SK-N-SH (cell line): Measurements from ENCODE around the gene GULP1. TPM values are rescaled to one million over a fixed set of nuclear protein-coding genes. Genes with fewer than 3 reads are reported as not detected.

Source experiments
- CTCF ChIA-PET: fragments of 300-600, 350-600 bp; formaldehyde crosslinking; extraction: SDS; loops from one replicate; lab custom pipeline; 2021; lab: Yijun Ruan, JAX
- POLR2A ChIA-PET: fragments of 350-600 bp; sonication (Branson Sonifier 250); formaldehyde crosslinking; extraction: SDS; loops from one replicate; lab custom pipeline; 2020; ENCODE audit warnings: antibody characterized with exemption, inconsistent platforms; lab: Yijun Ruan, JAX
- DNase-seq: peaks from one replicate; pipeline ENCODE4 v3.0.0; 2012
- H2AFZ ChIP-seq: fragments of 200-600 bp; sonication (generic); 2 replicates; pipeline ENCODE4 v1.8.1; 2016; ENCODE audit warnings: antibody characterized with exemption, mild to moderate bottlenecking, low read depth
- H3F3A ChIP-seq: fragments of 200-600 bp; sonication (generic); replicated peaks from 2 replicates; pipeline ENCODE3; 2016; ENCODE audit warnings: antibody characterized with exemption, mild to moderate bottlenecking; ENCODE audit not compliant: insufficient read depth
- H3K27ac ChIP-seq, 2 experiments: fragments of 200-500 bp in 1 of 2; fragments of 200-600 bp in 1 of 2; sonication (Bioruptor generic) in 1 of 2; sonication (generic), shearing (Covaris generic) in 1 of 2; 2 replicates each; pipeline versions ENCODE4 v1.5.1 to v1.6.1; 2014 to 2016; ENCODE audit warnings: low read depth in 2 of 2, inconsistent platforms in 1 of 2, low read length in 1 of 2, mild to moderate bottlenecking in 1 of 2, mixed read lengths in 1 of 2
- H3K27me3 ChIP-seq: fragments of 200-600 bp; sonication (generic), shearing (Covaris generic); 2 replicates; pipeline ENCODE4 v1.6.1; 2016; ENCODE audit warnings: mixed run types; ENCODE audit not compliant: insufficient read depth
- H3K36me3 ChIP-seq, 2 experiments: fragments of 200-500 bp in 1 of 2; fragments of 200-600 bp in 1 of 2; sonication (Bioruptor generic) in 1 of 2; sonication (generic) in 1 of 2; replicated peaks in 1 of 2; 2 replicates each; pipeline versions ENCODE3 to v1.5.1; 2014 to 2016; ENCODE audit warnings: low read length in 1 of 2, mild to moderate bottlenecking in 1 of 2; ENCODE audit not compliant: insufficient read depth in 2 of 2, control insufficient read depth in 1 of 2
- H3K4me1 ChIP-seq, 2 experiments: fragments of 200-500 bp in 1 of 2; fragments of 200-600 bp in 1 of 2; sonication (Bioruptor generic) in 1 of 2; sonication (generic), shearing (Covaris generic) in 1 of 2; 2 replicates each; pipeline versions ENCODE4 v1.5.1 to v1.6.1; 2014 to 2016; ENCODE audit warnings: low read depth in 1 of 2, low read length in 1 of 2, mixed run types in 1 of 2; ENCODE audit not compliant: insufficient read depth in 2 of 2, control insufficient read depth in 1 of 2
- H3K4me2 ChIP-seq: fragments of 200-600 bp; sonication (generic), shearing (Covaris generic); 2 replicates; pipeline ENCODE4 v1.6.1; 2017; ENCODE audit warnings: mixed run types
- H3K4me3 ChIP-seq, 2 experiments: fragments of 200-500 bp in 1 of 2; fragments of 200-600 bp in 1 of 2; sonication (Bioruptor generic) in 1 of 2; sonication (generic), shearing (Covaris generic) in 1 of 2; 2 replicates each; pipeline versions ENCODE4 v1.5.1 to v1.8.1; 2014 to 2016; ENCODE audit warnings: low read depth in 2 of 2, inconsistent platforms in 1 of 2, low read length in 1 of 2, mild to moderate bottlenecking in 1 of 2, mixed read lengths in 1 of 2, moderate library complexity in 1 of 2
- H3K79me2 ChIP-seq: fragments of 200-600 bp; sonication (generic); 2 replicates; pipeline ENCODE4 v1.8.1; 2017; ENCODE audit warnings: mild to moderate bottlenecking; ENCODE audit not compliant: insufficient read depth
- H3K9ac ChIP-seq: fragments of 200-600 bp; sonication (generic); 2 replicates; pipeline ENCODE4 v1.6.1; 2017; ENCODE audit warnings: mixed run types
- H3K9me2 ChIP-seq: fragments of 200-600 bp; sonication (generic); 2 replicates; pipeline ENCODE4 v1.6.1; 2017; ENCODE audit warnings: mixed run types
- H3K9me3 ChIP-seq: fragments of 200-600 bp; sonication (generic); 2 replicates; pipeline ENCODE4 v1.6.1; 2017; ENCODE audit warnings: mixed run types, mild to moderate bottlenecking, moderate library complexity
- H4K20me1 ChIP-seq: fragments of 200-600 bp; sonication (generic); 2 replicates; pipeline ENCODE4 v1.6.1; 2017; ENCODE audit warnings: mild to moderate bottlenecking, mixed run types; ENCODE audit not compliant: insufficient read depth
- ELF1 ChIP-seq: IDR thresholded peaks from 2 replicates; pipeline ENCODE4 v1.4.0; 2012
- EP300 ChIP-seq, 2 experiments: IDR thresholded peaks; 2 replicates each; pipeline versions ENCODE4 v1.4.0 to v1.6.1; 2012; ENCODE audit warnings: borderline replicate concordance in 1 of 2, low read depth in 1 of 2, low read length in 1 of 2
- FOXJ3 ChIP-seq: sonication (generic); formaldehyde crosslinking; IDR thresholded peaks from 2 replicates; pipeline ENCODE4 v1.5.1; 2020; ENCODE audit warnings: mild to moderate bottlenecking, missing genetic modification reagents
- FOXM1 ChIP-seq: IDR thresholded peaks from 2 replicates; pipeline ENCODE4 v1.4.0; 2012; ENCODE audit warnings: low read depth, mild to moderate bottlenecking
- GABPA ChIP-seq: IDR thresholded peaks from 2 replicates; pipeline ENCODE4 v1.4.0; 2012; ENCODE audit warnings: low read depth, mild to moderate bottlenecking
- GATA2 ChIP-seq: sonication (generic); formaldehyde crosslinking; IDR thresholded peaks from 2 replicates; pipeline ENCODE4 v1.5.0; 2020; ENCODE audit warnings: mild to moderate bottlenecking, missing genetic modification reagents
- JUND ChIP-seq: IDR thresholded peaks from 2 replicates; pipeline ENCODE4 v1.4.0; 2012
- MEF2A ChIP-seq: IDR thresholded peaks from 2 replicates; pipeline ENCODE4 v1.4.0; 2012; ENCODE audit warnings: low read depth, borderline replicate concordance
- NFIC ChIP-seq: IDR thresholded peaks from 2 replicates; pipeline ENCODE4 v1.4.0; 2012; ENCODE audit warnings: borderline replicate concordance
- NRF1 ChIP-seq: IDR thresholded peaks from 2 replicates; pipeline ENCODE4 v1.6.1; 2012; ENCODE audit warnings: low read depth, mild to moderate bottlenecking, low read length
- RAD21 ChIP-seq: IDR thresholded peaks from 2 replicates; pipeline ENCODE4 v1.6.1; 2012; ENCODE audit warnings: mild to moderate bottlenecking, low read length
- RCOR1 ChIP-seq: fragments of 150-350 bp; IDR thresholded peaks from 2 replicates; pipeline ENCODE4 v1.6.1; 2017; ENCODE audit warnings: antibody characterized with exemption, low read length
- RFX5 ChIP-seq: IDR thresholded peaks from 2 replicates; pipeline ENCODE4 v1.6.1; 2012; ENCODE audit warnings: mild to moderate bottlenecking, improper control_type of control experiment, low read length
- SMC3 ChIP-seq: IDR thresholded peaks from 2 replicates; pipeline ENCODE4 v1.6.1; 2012; ENCODE audit warnings: low read depth, low read length, improper control_type of control experiment
- TAF1 ChIP-seq: IDR thresholded peaks from 2 replicates; pipeline ENCODE4 v1.6.1; 2012; ENCODE audit warnings: low read depth, mild to moderate bottlenecking, low read length, moderate library complexity, borderline replicate concordance
- TCF12 ChIP-seq: IDR thresholded peaks from 2 replicates; pipeline ENCODE4 v1.4.0; 2012
- TEAD4 ChIP-seq: IDR thresholded peaks from 2 replicates; pipeline ENCODE4 v1.4.0; 2012; ENCODE audit warnings: mild to moderate bottlenecking, borderline replicate concordance; ENCODE audit not compliant: insufficient read depth
- WGBS: methylation state at CpG from one replicate; pipeline ENCODE4 v1.1.6; 2017; ENCODE audit warnings: low lambda C conversion rate; 5-methylcytosine and 5-hydroxymethylcytosine counted together
- polyA plus RNA-seq, 3 experiments: library from polyadenylated mRNA; depleted of rRNA; stranded (reverse); fragments of >200 nt; gene quantifications; 2 replicates each; pipeline ENCODE4 v1.2.3, GENCODE V29; 2012
- TF ChIP-seq, protein P1 (sequence below): fragments of 200-600 bp; sonication (generic); IDR thresholded peaks from 2 replicates; pipeline ENCODE4 v1.6.1; 2017; ENCODE audit warnings: antibody characterized with exemption, mild to moderate bottlenecking, moderate library complexity
- TF ChIP-seq, protein P2 (sequence below): IDR thresholded peaks from 2 replicates; pipeline ENCODE4 v1.4.0; 2012; ENCODE audit warnings: low read depth, borderline replicate concordance
- TF ChIP-seq, protein P3 (sequence below): fragments of 150-350 bp; IDR thresholded peaks from 2 replicates; pipeline ENCODE4 v1.6.1; 2016; ENCODE audit warnings: mild to moderate bottlenecking, low read depth, low read length
- TF ChIP-seq, protein P4 (sequence below): fragments of 150-350 bp; IDR thresholded peaks from 2 replicates; pipeline ENCODE4 v1.6.1; 2017; ENCODE audit warnings: antibody characterized with exemption, low read length, low read depth, borderline replicate concordance

Gene GULP1
- polyA plus RNA-seq, 1 of the 3 experiments (the other 2 are of a cell fraction) = 33.8 TPM

DNA sequence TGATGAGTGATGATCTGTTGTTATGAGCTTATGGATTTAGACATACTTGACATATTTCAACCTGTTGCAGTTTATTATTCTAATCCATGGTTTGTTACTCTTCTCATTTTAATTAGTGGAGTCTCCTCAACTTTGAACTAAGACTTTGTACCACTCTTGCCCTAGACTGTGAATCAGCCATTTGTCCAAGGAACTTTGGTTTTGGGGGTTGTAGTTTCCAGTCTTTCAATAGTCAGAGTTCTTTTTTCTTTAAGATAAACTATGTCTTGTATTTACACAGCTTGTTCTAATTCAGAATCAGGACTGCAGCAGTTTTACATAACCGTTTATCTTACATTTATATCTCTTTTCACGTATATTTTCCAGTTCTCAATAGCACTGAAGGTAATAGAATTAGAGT, 133.6 kb downstream of the GULP1 start:
- Histone ChIP-seq H3K9me3 (no peaks in the 10 kb centered on the region), H4K20me1 (no peaks in the 10 kb centered on the region), H3K4me3 (no peak overlapping the region), H3K27me3 (no peaks in the 10 kb centered on the region), H3K4me1 (peaks cover 0 to 13% of the 10 kb centered on the region in 2 experiments; a peak in 2 of 4 replicates), H3K9ac (no peak overlapping the region), H3K4me2 (0 out of 2 replicates have a peak overlapping the region, but pooled peaks have one; percentile 1), H3K27ac (peak overlapping the region; percentile 28 to 39), H3F3A (peaks cover 7% of the 10 kb centered on the region), H3K79me2 (peaks cover 35% of the 10 kb centered on the region), H2AFZ (no peak overlapping the region), H3K9me2 (no peaks in the 10 kb centered on the region), H3K36me3 (peaks cover 0 to 6% of the 10 kb centered on the region in 2 experiments)
- CTCF ChIA-PET = no interaction called here
- WGBS = 23% methylated on average over 2 of the region's 2 CpGs
- POLR2A ChIA-PET = no interaction called here
- DNase-seq = no peak
- TF ChIP-seq JUND (no peak), SMC3 (no peak), NFIC (no peak), TCF12 (peak; percentile 42), NRF1 (no peak), MEF2A (no peak), RAD21 (no peak), RCOR1 (no peak)
- TF ChIP-seq, protein P1, sequence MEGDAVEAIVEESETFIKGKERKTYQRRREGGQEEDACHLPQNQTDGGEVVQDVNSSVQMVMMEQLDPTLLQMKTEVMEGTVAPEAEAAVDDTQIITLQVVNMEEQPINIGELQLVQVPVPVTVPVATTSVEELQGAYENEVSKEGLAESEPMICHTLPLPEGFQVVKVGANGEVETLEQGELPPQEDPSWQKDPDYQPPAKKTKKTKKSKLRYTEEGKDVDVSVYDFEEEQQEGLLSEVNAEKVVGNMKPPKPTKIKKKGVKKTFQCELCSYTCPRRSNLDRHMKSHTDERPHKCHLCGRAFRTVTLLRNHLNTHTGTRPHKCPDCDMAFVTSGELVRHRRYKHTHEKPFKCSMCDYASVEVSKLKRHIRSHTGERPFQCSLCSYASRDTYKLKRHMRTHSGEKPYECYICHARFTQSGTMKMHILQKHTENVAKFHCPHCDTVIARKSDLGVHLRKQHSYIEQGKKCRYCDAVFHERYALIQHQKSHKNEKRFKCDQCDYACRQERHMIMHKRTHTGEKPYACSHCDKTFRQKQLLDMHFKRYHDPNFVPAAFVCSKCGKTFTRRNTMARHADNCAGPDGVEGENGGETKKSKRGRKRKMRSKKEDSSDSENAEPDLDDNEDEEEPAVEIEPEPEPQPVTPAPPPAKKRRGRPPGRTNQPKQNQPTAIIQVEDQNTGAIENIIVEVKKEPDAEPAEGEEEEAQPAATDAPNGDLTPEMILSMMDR = no peak

DNA sequence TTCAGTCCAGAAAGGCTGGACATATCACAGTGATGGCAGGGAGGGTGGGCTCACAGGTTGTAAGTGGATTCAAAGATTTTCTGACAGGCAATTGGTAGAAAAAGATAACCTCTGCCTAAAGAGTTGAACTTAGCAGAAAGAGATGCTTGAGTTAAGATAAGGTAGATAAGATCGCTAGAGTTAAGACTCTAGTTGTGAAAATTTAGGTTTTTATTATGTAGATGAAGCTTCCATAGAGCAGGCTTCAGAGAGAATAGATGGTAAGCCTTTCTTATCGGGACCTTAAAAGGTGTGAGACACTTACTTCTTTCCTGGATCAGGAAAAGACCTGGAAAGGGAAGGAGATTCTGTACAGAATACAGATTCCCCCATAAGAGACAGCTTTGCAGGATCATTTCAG, 134.4 kb downstream of the GULP1 start:
- H3K27ac ChIP-seq = peak overlapping the region in 1 of 2 experiments; percentile 17; a peak in 1 of 4 replicates
- 62% methylated on average over 2 of the region's 2 CpGs for WGBS
- no peaks in the 10 kb centered on the region for H3K9me2 ChIP-seq
- no peaks in the 10 kb centered on the region for H4K20me1 ChIP-seq
- H3K4me3 ChIP-seq = no peak overlapping the region
- H3K9me3 ChIP-seq = no peaks in the 10 kb centered on the region
- DNase-seq = no peak
- H3F3A ChIP-seq = peaks cover 7% of the 10 kb centered on the region
- H3K36me3 ChIP-seq = no peaks in the 10 kb centered on the region
- CTCF ChIA-PET = no interaction called here
- no peak overlapping the region for H3K9ac ChIP-seq
- POLR2A ChIA-PET = interaction anchor here (0.5 kb wide), 1 partner anchor 70 kb away, joined by 3 read pairs; no protein-coding TSS in a partner anchor
- H3K27me3 ChIP-seq = no peaks in the 10 kb centered on the region
- no peak overlapping the region for H2AFZ ChIP-seq
- peaks cover 29% of the 10 kb centered on the region for H3K79me2 ChIP-seq
- no peak overlapping the region for H3K4me2 ChIP-seq
- peaks cover 0 to 13% of the 10 kb centered on the region in 2 experiments; a peak in 2 of 4 replicates for H3K4me1 ChIP-seq
- TF ChIP-seq, protein P2, sequence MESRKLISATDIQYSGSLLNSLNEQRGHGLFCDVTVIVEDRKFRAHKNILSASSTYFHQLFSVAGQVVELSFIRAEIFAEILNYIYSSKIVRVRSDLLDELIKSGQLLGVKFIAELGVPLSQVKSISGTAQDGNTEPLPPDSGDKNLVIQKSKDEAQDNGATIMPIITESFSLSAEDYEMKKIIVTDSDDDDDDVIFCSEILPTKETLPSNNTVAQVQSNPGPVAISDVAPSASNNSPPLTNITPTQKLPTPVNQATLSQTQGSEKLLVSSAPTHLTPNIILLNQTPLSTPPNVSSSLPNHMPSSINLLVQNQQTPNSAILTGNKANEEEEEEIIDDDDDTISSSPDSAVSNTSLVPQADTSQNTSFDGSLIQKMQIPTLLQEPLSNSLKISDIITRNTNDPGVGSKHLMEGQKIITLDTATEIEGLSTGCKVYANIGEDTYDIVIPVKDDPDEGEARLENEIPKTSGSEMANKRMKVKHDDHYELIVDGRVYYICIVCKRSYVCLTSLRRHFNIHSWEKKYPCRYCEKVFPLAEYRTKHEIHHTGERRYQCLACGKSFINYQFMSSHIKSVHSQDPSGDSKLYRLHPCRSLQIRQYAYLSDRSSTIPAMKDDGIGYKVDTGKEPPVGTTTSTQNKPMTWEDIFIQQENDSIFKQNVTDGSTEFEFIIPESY = no peak
- TF ChIP-seq GATA2 (CRISPR knock-in tag) (no peak), FOXM1 (no peak), GABPA (no peak), RFX5 (no peak), JUND (no peak), TCF12 (no peak), TEAD4 (no peak), FOXJ3 (no peak), EP300 (IDR thresholded peaks at IDR 0.05; ENCODE audit: borderline replicate concordance in 1 of 2, low read depth in 1 of 2, low read length in 1 of 2) (no peak), ELF1 (no peak), TAF1 (no peak)
- TF ChIP-seq, protein P3, sequence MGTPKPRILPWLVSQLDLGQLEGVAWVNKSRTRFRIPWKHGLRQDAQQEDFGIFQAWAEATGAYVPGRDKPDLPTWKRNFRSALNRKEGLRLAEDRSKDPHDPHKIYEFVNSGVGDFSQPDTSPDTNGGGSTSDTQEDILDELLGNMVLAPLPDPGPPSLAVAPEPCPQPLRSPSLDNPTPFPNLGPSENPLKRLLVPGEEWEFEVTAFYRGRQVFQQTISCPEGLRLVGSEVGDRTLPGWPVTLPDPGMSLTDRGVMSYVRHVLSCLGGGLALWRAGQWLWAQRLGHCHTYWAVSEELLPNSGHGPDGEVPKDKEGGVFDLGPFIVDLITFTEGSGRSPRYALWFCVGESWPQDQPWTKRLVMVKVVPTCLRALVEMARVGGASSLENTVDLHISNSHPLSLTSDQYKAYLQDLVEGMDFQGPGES = no peak
- TF ChIP-seq, protein P1 = no peak
- TF ChIP-seq, protein P4, sequence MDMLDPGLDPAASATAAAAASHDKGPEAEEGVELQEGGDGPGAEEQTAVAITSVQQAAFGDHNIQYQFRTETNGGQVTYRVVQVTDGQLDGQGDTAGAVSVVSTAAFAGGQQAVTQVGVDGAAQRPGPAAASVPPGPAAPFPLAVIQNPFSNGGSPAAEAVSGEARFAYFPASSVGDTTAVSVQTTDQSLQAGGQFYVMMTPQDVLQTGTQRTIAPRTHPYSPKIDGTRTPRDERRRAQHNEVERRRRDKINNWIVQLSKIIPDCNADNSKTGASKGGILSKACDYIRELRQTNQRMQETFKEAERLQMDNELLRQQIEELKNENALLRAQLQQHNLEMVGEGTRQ = no peak
